SK-N-MC (cell line): ENCODE data around the gene AACS.

ENCODE experiments used
- DNase-seq: peaks from one replicate; pipeline ENCODE4 v3.0.0-alpha.2; 2011; ENCODE audit warnings: low read depth, low spot score
- H3K27ac ChIP-seq: fragments of 200-600 bp; sonication (generic); 2 replicates; pipeline ENCODE4 v1.5.1; 2016; ENCODE audit warnings: mixed run types
- H3K36me3 ChIP-seq: fragments of 200-600 bp; sonication (generic); 2 replicates; pipeline ENCODE4 v1.6.1; 2017; ENCODE audit warnings: antibody characterized with exemption, low read length, mixed read lengths; ENCODE audit not compliant: insufficient read depth
- H3K4me3 ChIP-seq: fragments of 200-600 bp; sonication (generic); 2 replicates; pipeline ENCODE4 v1.5.1; 2016
- H3K9ac ChIP-seq: fragments of 200-600 bp; sonication (generic); 2 replicates; pipeline ENCODE4 v1.8.0; 2017; ENCODE audit warnings: mixed run types, mixed read lengths; ENCODE audit not compliant: insufficient read length
- H3K9me3 ChIP-seq: fragments of 200-600 bp; sonication (generic); 2 replicates; pipeline ENCODE4 v1.6.1; 2017; ENCODE audit warnings: low read depth, mild to moderate bottlenecking, antibody characterized with exemption, low read length, moderate library complexity, mixed read lengths
- EZH2 ChIP-seq: fragments of 200-600 bp; sonication (generic); IDR thresholded peaks from one replicate; pipeline ENCODE4 v1.6.1; 2017; ENCODE audit warnings: antibody characterized with exemption
- FOXP2 ChIP-seq: optimal IDR thresholded peaks from 2 replicates; pipeline ENCODE3; 2011; ENCODE audit warnings: mild to moderate bottlenecking, moderate library complexity; ENCODE audit not compliant: insufficient read depth; ENCODE audit errors: extremely low read length, control extremely low read depth
- POLR2AphosphoS5 ChIP-seq: IDR thresholded peaks from 2 replicates; pipeline ENCODE4 v1.6.1; 2012; ENCODE audit warnings: mild to moderate bottlenecking, low read depth, low read length, borderline replicate concordance

AACS gene

GRCh38 chr12:125065021-125065918 is at the start of gene AACS:
Gene AACS, plus strand, starts transcription at chr12:125065435. Its CDS starts 150 bp downstream, at chr12:125065585.
- H3K4me3 ChIP-seq, result peak within 1 kb of the TSS; percentile 93
- peak within 1 kb of the TSS; percentile 76 for H3K9ac ChIP-seq
- no peak for DNase-seq
- TF ChIP-seq FOXP2, result no peak
- peak; percentile 68; the same call in 1 of the 2 replicates for TF ChIP-seq POLR2AphosphoS5
- no peaks in the 10 kb centered on the region for H3K9me3 ChIP-seq
- no peak within 1 kb of the TSS for H3K27ac ChIP-seq
- H3K36me3 ChIP-seq, result no peaks in the 10 kb centered on the region

GRCh38 chr12:125015680-125016310 is 49.4 kb upstream of the AACS start:
- Histone ChIP-seq H3K36me3 (peaks cover 39% of the 10 kb centered on the region; the same call in 1 of the 2 replicates), H3K27ac (no peak overlapping the region), H3K9ac (no peak overlapping the region), H3K4me3 (no peak overlapping the region), H3K9me3 (no peaks in the 10 kb centered on the region)
- no peak for DNase-seq
- TF ChIP-seq FOXP2, result no peak
- no peak for TF ChIP-seq EZH2
- no peak for TF ChIP-seq POLR2AphosphoS5

- no peak for DNase-seq
- no peak overlapping the region for H3K4me3 ChIP-seq
- no peak overlapping the region for H3K27ac ChIP-seq
- no peak for TF ChIP-seq FOXP2
- no peak for TF ChIP-seq EZH2
- TF ChIP-seq POLR2AphosphoS5, result no peak
- H3K36me3 ChIP-seq, result peaks cover 39% of the 10 kb centered on the region
- H3K9ac ChIP-seq, result no peak overlapping the region
- H3K9me3 ChIP-seq, result no peaks in the 10 kb centered on the region
Measured at GRCh38 chr12:125017801-125018200, 47.4 kb upstream of the AACS start.

- no peak for DNase-seq
- no peaks in the 10 kb centered on the region for H3K9me3 ChIP-seq
- no peak overlapping the region for H3K4me3 ChIP-seq
- TF ChIP-seq FOXP2, result no peak
- TF ChIP-seq POLR2AphosphoS5, result no peak
- TF ChIP-seq EZH2, result no peak
- no peak overlapping the region for H3K9ac ChIP-seq
- no peak overlapping the region for H3K27ac ChIP-seq
- peaks cover 41% of the 10 kb centered on the region for H3K36me3 ChIP-seq
Measured at GRCh38 chr12:125018356-125018755, 46.9 kb upstream of the AACS start.

- H3K27ac ChIP-seq, result no peak overlapping the region
- peaks cover 25% of the 10 kb centered on the region for H3K36me3 ChIP-seq
- no peaks in the 10 kb centered on the region for H3K9me3 ChIP-seq
- no peak overlapping the region for H3K4me3 ChIP-seq
- H3K9ac ChIP-seq, result no peak overlapping the region
- TF ChIP-seq FOXP2, result no peak
- TF ChIP-seq POLR2AphosphoS5, result no peak
- no peak for TF ChIP-seq EZH2
- DNase-seq, result no peak
Measured at GRCh38 chr12:125021096-125021495, 44.1 kb upstream of the AACS start.

- H3K4me3 ChIP-seq, result no peak overlapping the region
- H3K36me3 ChIP-seq, result peaks cover 25% of the 10 kb centered on the region
- DNase-seq, result no peak
- TF ChIP-seq POLR2AphosphoS5 (no peak), FOXP2 (no peak), EZH2 (no peak)
- H3K9ac ChIP-seq, result no peak overlapping the region
- no peaks in the 10 kb centered on the region for H3K9me3 ChIP-seq
- no peak overlapping the region for H3K27ac ChIP-seq
Measured at GRCh38 chr12:125021771-125022170, 43.5 kb upstream of the AACS start.

GRCh38 chr12:125023065-125023464 is 42.2 kb upstream of the AACS start:
- TF ChIP-seq FOXP2 (no peak), POLR2AphosphoS5 (no peak), EZH2 (no peak)
- peaks cover 19% of the 10 kb centered on the region for H3K36me3 ChIP-seq

GRCh38 chr12:125024949-125025563 is 40.2 kb upstream of the AACS start:
- Histone ChIP-seq H3K9me3 (no peaks in the 10 kb centered on the region), H3K36me3 (peaks cover 17% of the 10 kb centered on the region)

More at GRCh38 chr12:125023065-125023464, 42.2 kb upstream of the AACS start:
- Histone ChIP-seq H3K9ac (no peak overlapping the region), H3K27ac (no peak overlapping the region), H3K9me3 (no peaks in the 10 kb centered on the region), H3K4me3 (no peak overlapping the region)
- no peak for DNase-seq

More at GRCh38 chr12:125024949-125025563, 40.2 kb upstream of the AACS start:
- no peak for DNase-seq
- H3K27ac ChIP-seq, result no peak overlapping the region
- no peak overlapping the region for H3K4me3 ChIP-seq
- no peak overlapping the region for H3K9ac ChIP-seq
- TF ChIP-seq EZH2 (no peak), FOXP2 (no peak), POLR2AphosphoS5 (no peak)
